Measurements from ENCODE around the gene CDC42BPG.
"Not testable (repeated sequence)": the region's sequence is repeated elsewhere in the genome, so short reads cannot be mapped to it uniquely, and the experiment has no call there.

The CDC42BPG gene

DNA sequence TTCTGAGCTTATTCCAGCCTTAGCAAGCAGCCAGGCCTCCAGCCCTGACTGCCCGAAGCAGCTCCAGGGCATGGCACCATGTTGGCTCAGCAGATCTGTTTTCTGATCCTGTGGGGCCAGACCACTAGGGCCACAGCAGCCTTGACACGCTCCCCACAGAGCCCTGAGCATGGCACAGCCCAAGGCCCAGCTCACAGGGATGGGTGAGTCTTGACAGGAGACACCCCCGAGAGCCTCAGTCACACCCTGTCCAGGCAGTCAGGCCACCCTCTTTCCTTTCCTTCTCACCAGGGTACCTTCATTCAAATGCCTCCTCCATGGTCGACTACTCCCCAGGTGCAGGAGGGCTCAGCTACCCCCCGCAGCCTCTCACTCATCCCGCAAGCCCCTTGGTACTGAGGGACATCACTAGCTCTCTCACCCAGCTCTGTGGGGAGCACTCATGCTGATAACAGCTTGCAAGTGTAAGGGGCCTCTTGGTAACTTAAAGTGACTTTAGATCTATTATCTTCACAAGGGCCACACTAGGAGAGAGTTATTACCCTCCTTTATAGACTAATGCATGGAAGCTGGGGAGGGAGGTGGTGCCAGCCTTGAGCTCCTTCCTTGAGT, 3.9 kb upstream of the CDC42BPG start:
- DNase-seq: no peak

DNA sequence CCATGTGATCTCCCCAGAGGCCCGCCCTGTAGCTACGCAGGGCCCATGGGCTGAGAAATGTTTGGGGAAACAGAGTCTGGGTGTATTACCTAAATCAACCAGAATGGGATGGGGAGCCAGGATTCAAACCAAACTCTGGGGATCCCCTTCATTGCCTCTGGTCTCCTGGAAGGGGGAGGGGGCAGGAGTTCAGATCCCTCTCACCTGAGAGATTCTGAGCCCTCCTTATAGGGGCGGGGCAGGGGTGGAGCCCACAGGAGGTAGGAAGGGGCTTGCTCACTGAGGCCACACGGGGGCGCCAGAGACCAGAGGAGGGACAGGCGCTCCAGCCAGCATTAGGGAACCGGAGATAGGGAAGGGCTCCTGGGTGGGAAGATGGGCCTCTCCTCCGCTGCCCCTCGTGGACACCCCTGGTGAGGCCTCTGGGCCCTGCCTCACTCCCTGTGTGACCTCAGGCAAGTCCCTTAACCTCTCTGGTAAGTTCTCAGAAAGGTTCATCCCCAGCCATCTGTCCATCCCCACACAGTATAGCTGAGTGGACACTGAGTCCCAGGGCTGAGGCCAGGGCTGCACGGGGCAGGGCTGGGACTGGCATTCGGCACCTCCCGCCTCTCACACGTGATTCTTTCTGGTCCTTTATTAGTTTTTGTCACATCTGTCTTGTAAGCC, 2.7 kb upstream of the CDC42BPG start:
- peak; percentile 92 for DNase-seq

DNA sequence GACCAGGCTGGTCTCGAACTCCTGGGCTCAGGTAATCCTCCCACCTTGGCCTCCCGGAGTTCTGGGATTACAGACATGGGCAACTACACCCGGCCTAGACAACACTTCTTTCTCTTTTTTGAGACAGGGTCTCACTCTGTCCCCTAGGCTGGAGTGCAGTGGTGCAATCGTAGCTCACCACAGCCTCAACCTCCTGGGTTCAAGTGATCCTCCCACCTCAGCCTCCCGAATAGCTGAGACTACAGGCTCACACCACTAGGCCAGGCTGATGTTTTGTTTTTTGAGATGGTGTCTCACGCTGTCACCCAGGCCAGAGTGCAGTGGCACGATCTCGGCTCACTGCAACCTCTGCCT, 1.3 kb upstream of the CDC42BPG start:
- DNase-seq: not testable (repeated sequence)

DNA sequence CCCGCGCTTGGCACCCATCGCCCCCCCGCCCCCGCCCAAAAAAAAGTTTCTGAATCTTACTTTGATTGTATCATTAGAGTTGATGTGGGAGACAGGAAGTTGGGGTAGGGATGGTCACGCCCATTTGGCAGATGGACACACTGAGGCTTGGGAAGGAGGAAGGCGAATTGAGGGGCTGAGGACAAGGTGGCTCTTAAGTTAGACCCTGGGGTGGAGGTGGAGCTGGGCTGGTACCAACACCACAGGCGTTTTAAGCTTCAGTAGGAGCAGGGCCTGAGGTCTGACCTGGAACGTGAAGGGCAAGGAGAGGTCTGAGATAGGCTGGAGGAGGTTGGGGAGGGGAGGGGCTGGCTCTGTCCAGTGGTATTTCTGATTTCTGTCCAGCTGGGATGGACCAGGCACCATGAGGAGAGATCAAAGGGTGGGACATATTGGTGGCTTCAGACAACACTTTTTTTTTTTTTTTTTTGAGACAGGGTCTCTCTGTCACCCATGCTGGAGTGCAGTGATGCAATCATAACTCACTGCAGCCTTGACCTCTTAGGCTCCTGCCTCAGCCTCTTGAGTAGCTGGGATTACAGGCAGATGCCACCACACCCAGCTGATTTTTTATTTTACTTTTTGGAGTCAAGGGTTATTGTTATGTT, 799 bp upstream of the CDC42BPG start:
- no peak for DNase-seq

DNA sequence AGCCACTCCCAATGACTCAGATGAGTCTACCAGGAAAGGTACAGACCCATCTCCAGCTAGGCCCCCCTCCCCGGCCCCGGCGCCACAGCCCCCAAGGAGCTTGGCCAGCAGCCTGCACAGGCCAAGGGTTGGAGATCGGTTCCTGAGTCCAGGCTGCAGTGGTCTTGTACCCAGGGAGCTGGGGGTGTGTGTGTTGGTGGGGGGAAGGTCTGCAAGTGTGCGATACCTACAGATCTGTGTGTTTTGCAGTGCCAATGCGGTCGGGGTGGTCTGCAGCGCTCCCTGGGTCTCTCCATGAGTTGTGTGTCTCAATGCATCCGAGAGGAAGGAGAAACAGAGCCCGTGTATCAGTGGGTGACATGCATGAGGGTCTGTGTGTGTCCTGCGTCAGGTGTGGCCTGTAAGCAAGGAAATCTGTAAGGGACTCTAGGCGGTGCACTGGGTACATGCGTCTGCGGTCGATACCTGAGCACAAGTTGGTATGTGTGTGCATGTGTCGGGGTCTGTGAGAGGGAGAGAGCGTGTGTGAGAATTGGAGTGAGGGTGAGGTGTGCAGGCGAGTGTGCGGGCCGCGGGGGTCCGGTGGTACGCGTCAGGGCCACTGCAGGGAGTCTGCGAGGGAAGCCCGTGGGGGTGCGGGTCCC, 645 bp downstream of the CDC42BPG start:
- DNase-seq: no peak

DNA sequence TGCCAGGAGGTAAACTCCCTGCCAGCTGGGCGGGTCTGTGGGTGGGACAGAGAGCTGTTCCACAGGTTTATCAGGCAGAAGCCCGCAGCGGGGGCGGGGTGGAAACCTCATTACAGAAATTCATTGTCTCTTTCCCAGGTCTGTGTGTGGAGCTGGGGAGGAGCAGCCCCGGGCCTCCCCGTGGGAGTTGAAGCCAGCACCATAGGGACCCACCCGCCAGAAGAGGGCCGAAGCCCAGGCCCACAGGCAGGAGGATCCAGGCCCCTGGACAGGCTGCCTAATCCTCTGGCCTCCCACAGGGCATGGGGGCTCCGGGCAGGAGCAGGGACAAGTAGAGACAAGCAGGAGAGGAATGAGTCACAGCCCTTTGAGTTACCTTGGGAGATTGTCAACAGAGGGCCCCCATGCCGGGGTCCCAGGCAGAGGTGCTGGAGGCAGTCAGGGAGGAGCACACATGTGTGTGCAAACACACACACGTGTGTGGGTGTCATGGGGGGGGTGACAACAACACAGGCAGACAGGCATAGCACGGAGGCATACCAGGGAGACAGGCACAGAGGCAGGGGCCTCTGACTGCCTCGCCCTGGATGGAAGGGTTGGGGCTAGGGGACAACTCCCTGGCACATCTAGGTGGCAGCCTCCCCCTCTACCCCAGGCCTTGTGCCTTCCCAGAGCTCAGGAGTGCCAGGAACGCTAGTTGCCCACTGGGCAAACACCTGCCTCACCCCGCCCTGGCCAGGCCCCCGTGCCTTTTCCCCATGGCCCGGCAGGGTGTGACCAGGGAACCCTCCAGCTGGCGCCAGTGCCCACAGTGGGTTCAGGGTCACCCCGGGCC, 1.4 kb downstream of the CDC42BPG start:
- peak; percentile 42 for DNase-seq

DNA sequence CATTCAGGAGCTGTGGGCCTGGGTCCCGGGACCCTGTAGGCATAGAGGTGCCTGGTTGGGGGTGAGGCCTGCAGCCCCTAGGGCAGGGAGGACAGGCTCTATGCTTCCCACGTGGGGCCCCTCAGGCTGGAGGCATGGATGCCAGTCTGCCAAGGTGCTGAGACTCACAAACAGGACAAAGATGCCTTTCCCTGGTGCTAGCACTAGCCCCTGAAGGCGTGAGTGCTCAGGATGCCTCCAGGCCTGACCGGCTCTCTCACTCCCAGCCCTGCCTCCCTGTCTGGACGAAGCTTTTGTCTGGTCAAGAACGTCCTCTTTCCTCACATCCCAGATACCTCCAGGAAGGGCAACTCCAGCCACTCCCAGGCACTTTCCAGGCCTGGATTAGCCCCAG, 2.1 kb downstream of the CDC42BPG start:
- no peak for DNase-seq

DNA sequence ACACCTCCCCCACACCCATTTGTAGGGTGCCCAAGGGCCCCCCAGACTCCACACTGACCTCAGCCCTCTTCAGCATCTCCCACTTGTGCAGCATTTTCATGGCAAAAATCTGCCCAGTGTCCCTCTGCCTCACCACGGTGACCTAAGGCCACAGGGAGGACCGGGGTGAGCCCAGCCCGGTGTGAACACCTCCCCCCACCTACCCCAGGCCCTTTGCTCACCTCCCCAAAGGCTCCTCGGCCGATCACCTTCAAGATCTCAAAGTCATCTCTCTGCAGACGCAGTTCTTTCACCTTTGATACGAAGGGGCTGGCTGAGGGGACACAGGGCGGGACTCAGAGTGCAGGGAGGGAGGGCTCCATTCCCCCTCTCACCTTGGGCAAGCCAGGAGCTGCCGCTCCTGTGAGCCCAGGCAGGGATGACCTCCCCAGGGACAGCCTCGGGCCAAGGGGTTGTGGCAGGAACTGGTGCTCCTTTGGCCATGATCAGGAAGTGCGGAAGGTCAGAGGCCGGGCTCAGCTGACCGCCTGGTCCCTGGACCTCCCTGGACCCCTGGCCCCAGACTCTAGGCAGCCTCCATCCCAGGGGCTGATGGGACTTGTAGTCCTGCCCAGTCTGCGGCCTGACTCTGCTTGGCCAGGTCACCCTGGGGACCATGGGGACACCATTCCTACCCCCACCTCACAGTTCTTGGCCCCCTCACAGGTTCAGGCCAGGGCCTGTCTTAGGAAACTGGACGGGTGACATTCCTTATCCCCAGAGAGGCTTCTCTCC, 2.7 kb downstream of the CDC42BPG start:
- no peak for DNase-seq

DNA sequence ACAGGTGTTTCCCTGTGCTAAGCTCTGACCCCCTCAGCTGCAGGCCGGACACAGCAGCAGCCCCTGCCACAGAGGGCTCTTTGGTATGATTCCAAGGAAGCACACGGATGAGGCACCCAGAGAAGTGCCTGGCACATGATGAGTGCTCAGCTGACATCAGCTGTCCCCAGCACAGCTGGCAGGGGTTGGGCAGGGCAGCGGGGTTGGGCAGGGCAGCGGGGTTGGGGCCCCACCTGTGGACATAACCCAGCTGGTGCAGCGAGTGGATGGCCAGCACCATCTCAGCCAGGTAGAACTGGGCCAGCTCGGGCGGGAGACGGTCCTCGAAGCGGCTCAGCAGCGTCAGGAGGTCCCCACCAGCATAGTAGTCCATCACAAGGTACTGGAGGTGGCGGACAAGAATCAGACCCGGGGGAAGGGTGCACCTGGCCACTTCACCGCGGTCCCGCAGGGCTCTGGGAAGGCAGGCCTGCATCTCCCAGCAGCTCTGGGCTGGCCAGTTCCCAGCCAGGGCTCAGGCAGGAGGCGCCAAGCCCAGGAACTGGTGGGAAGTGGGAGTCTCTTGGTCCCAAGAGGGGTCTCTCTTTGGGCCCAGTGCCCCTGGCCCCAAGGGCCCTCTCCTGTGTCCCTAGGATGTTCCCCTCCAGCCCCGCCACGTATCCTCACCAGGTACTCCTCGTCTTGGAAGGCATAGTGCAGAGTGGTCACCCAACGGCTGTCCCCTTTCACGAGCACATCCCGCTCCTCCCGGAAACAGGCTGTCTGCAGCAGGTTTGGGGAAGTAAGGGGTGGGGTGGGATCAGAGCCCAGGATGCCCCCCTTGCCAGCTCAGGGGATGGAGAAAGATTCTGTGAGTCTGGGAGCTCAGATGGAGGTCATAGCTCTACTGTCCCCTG, 4.3 kb downstream of the CDC42BPG start:
- DNase-seq: no peak

DNA sequence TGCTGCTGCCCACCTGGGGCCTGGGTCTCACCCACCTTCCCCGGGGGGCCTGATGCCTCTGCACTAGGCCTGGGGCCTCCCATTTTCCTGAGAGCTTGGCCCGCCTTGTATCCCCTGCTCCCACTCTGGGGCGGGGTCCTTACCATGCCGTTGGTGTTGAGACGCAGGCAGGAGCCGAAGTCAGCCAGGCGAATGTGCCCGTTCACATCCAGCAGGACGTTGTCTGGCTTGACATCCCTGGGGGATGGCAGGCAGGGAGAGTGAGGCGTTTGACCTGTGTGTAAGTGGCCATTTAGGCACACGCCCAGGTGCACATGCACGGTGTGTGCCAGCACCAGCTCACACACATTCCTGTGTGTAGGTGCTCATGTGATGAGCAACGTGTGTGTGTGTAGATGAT, 5.1 kb downstream of the CDC42BPG start:
- DNase-seq: no peak

DNA sequence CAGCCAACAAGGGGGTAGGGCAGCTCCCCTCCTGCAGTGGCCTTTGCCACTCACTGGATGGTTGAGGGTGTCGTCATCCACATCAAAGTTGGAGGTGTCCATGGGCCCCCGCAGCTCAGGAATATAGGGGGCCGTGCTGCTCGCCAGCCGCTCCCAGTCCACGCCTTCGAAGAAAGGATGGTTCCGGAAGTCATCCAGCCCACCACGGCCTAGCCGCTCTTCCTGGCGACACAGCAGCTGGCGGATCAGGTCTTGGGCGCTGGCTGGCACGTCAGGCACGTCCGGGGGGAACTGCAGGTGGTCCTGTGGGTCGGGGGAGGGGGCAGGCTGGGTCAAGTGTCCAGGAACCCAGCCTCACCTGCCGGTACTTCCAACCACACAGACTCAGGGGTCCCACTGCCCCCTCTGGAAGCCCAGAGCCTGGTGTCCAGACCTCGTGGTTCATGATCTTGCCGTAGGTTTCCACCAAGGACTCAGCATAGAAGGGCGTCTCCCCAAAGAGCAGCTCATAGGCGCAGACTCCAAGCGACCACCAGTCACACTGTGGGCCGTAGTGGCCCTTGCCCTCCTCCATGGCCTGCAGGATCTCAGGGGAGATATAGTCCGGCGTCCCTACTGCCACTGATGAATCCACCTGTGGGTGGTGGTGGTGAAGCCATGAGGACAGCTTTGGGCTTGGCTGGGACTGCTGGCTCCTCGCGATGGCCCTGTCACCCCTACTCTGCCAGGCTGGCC, 5.7 kb downstream of the CDC42BPG start:
- no peak for DNase-seq

DNA sequence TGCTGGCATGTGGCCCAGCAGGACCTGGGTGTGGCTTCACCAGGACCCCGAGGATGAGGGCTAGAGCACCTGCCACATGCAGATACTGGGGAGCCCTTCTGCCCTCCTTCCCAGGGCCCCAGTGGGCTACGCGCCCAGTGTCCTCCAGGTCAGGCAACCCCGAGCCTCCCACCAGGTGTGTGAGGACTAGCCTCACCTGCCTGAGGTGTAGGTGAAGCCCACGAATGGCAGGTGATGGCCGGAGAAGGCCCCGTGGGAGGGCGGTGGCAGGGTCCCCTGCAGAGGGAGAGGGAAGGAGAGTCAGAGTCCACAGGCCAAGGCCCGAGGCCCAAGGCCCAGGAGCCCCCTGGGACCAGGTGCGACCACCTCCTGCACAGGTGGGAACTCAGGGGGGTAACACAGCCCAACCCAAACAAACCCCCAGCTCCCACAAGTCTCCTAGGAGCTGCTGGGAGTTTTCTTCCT, 6.5 kb downstream of the CDC42BPG start:
- DNase-seq: no peak

DNA sequence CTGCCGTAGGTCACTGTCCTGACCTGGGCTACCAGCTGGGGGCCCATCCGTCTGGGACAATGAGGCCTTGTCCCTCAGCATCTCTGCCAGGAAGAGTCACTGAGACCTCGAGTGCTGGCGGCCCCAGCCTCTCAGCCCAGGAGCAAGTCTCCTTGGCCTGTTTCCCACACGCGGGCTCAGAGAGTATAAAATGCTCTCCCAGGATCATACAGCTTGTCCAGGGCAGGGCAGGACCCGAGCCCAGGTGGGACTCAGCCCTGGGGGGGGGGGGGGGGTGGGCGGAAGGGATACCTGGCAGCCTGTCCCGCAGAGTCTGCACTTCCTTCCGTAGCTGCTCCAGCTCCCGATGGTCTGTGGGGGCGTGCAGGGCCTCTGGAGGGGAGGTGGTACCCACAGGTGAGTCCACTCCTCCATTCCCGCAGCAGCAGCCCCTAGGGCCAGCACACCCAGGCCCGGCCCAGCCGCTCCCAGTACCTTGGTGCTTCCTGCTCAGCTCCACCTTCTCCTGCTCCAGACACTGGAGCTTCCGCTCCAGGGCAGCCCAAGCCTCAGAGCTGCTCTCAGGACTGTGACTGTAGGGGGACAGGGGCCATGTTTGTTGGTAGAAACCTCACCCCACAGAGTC, 7.9 kb downstream of the CDC42BPG start:
- DNase-seq: no peak

DNA sequence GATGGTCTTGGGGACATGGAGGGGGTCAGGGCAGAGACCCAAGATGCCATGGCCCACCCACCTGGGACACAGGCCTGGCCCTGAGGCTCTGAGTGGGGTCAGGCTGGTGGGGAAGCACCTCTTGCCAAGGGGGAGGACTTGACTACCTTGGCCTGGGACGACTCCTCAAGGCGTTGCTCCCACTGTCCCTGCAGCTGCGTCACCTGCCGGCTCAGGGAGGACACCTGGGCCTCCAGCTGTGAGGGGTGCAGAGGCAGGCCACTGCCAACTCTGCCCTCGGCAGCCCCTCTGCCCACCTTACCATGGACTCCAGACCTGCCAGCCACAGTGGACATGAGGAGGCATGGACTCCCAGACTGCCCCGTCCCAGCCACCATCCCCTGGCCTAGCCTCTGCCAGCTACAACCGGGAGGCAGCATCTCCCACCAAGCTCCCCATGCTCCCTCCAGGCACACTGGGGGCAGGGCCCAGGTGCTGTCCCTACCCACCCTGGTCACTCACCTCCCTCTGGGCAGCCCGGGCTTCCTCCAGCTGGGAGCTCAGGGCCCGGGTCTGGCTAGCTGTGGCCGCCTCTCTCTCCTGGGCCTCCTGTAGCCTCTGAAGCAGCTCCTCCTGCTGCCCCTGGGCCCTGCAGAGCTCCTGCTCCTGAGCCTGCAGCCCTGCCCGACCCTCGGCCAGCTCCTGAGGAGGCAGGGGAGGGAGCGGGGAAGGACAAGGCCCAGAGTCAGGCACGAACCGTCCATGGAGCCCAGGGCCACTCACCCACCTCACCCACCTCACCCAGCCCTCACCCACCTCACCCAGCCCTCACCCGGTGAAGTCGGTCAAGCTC, 8.6 kb downstream of the CDC42BPG start:
- no peak for DNase-seq

DNA sequence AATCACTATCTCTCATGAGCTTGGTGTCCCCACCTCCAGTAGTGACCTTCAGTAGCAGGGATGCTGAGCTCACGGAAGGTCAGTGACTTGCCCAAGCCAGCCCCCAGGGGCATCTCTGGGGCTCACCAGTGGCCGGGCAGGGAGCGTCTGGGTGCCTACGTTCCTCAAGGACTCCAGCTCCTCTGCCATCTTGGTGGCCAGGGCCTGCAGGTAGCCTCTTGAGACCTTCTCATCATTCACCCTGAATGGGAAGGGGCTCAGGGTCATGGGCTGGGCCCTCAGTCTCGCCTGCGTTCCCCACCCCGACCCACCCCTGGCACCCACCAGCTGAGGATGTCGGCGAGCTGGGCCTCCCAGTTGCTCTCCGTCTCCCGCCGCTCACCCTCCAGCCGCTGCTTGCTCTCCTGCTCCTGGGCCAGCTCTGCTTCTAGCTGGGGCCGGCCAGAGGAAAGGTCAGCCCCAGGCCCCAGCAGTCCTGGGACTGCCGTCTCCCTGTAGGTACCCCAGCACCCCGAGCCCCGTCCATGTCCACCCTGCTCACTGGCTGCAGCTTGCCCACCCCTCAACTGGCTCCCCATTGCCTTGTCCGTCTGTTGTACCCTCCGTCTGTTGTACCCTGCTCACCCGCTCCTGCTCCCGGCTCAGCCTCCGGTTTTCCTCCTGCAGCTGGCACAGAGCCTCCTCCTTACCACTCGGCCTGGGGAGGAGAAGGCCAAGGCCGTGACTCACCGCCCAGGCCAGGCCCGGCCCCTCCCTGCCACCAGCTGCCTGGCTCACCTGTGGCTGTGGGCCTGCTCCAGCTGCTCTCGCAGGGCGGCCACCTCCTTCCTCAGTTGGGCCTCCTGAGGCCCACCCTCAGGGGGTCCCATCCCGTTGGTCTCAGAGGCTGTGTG, 9.5 kb downstream of the CDC42BPG start:
- no peak for DNase-seq

DNA sequence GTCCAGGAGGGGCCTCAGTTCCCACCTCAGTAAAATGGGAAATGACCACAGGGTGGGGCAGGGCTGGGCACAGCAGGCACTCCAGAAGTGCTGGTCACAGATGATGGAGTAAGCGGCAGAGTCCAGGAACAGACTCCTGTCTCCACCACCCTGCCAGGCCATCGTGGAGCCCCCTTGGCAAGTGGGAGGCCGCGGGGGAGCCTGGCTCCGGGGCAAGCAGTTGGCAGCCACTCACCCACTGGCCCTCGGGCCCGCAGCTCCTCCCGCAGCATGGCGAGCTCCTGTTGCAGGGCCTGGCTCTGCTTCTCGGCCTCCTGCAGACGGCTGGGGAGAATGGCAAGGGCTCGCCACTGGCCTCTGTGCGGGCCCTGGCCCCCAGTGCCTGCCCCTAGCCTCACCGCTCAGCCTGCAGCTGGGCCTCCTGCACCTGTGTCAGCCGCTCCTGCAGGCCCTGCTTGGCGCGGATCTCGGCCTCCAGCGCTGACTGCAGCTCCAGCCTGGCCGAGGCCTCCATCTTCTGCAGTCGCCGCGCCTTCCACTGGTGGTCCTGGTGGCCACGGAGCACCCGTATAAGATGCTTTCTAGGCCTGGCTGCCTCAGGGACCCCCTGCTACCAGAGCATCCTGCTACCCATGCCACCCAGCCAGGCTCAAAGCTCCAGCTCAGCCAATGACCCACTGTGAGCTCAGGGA, 10.3 kb downstream of the CDC42BPG start:
- no peak for DNase-seq

DNA sequence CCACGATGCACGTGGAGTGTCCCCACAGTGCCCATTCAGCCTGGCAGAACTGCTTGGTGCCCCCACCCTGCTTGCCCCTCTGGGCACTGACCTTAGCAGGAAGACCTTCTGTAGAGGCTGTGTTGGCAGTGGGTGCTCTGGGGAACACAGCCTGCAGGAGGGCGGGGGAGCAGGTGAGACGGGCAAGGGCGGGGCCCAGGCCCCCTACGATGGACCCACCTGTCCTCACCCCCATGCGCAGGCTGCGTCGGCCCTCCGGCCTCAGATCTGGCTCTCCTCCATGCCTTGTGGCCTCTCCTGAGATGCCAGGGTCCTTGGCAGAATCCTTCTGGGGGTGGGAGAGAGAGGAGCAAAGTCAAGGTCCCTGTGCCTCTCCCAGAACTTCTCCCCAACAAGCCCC, 10.9 kb downstream of the CDC42BPG start:
- no peak for DNase-seq

DNA sequence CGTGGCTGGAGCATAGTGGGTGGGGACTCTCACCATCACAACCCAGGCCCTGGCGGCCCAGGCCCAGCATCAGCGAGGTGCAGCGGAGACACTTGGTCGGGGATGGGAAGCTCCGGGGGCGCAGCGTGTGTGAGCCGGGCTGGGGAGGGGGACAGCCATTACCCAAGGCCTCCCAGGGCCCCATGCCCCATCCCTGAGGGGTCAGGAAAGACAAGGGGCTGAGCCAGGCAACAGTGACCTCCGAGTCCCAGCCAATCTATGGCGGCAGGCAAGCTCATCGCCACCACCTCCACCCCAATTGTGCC, 11.3 kb downstream of the CDC42BPG start:
- no peak for DNase-seq

Data from hematopoietic multipotent progenitor cell treated with erythropoietin and hydrocortisone succinate and interleukin-3 and kit ligand, for 8 days (in vitro differentiated cells).